ENCODE results near the gene KASH5.

The KASH5 gene

GRCh38 chr19:49432141-49433073 is 44.4 kb downstream of the KASH5 start:
- Mint-ChIP-seq H3K27ac (no peak overlapping the region), H3K9me3 (no peaks in the 10 kb centered on the region), H3K4me3 (peak overlapping the region in 1 of 2 donors; percentile 41)

GRCh38 chr19:49433240-49433901 is 45.3 kb downstream of the KASH5 start:
- Mint-ChIP-seq H3K27ac (no peak overlapping the region), H3K9me3 (no peaks in the 10 kb centered on the region), H3K27me3 (peaks cover 100% of the 10 kb centered on the region), H3K4me3 (peak overlapping the region; percentile 17 to 53), H3K4me1 (peaks cover 61% of the 10 kb centered on the region)
- no peak for DNase-seq
- ATAC-seq: no peak

More at GRCh38 chr19:49432141-49433073, 44.4 kb downstream of the KASH5 start:
- DNase-seq (no peak), ATAC-seq (no peak)
- Mint-ChIP-seq H3K27me3 (peaks cover 100% of the 10 kb centered on the region), H3K4me1 (peaks cover 69% of the 10 kb centered on the region)

DNA sequence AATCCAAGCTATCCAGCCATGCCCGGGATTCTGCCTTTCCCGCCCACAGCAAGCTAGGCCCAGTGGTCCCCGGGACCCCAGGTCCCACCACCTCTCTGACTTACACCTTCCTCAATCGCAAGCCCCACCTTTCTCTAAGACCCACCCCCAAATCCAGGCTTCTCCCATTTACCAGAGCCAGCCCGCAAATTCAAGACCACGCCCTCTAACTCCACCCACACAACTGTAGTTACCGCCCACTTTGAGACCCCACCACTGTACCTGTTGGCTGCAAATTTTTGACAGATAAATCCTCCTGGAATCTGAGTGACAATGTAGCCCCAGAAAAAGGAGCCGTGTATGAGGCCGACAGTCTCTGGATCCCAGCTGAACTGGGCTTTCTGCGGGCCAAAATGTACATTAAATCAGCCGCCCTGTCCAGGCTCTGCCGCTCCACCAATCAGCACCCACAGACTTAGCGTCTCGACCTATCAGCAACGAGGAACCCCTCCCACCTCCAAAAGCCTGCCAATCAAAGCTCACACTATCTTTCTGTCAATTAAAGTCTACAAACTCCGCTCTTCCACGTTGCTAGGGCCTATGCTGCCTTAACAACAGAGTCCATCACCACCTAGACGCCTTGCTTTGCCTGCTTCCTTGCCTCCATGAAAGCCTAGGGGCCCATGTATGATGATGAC is 47.0 kb downstream of the KASH5 start:
- Mint-ChIP-seq H3K9me3 (no peaks in the 10 kb centered on the region), H3K4me3 (no peak overlapping the region), H3K4me1 (peaks cover 50% of the 10 kb centered on the region), H3K27me3 (peaks cover 100% of the 10 kb centered on the region), H3K27ac (no peak overlapping the region)
- DNase-seq (no peak), ATAC-seq (no peak)

GRCh38 chr19:49435670-49436069 is 47.6 kb downstream of the KASH5 start:
- H3K9me3 Mint-ChIP-seq: no peaks in the 10 kb centered on the region
- H3K27ac Mint-ChIP-seq: no peak overlapping the region
- peaks cover 100% of the 10 kb centered on the region for H3K27me3 Mint-ChIP-seq
- no peak overlapping the region for H3K4me3 Mint-ChIP-seq
- DNase-seq (no peak), ATAC-seq (no peak)
- peaks cover 47% of the 10 kb centered on the region for H3K4me1 Mint-ChIP-seq

DNA sequence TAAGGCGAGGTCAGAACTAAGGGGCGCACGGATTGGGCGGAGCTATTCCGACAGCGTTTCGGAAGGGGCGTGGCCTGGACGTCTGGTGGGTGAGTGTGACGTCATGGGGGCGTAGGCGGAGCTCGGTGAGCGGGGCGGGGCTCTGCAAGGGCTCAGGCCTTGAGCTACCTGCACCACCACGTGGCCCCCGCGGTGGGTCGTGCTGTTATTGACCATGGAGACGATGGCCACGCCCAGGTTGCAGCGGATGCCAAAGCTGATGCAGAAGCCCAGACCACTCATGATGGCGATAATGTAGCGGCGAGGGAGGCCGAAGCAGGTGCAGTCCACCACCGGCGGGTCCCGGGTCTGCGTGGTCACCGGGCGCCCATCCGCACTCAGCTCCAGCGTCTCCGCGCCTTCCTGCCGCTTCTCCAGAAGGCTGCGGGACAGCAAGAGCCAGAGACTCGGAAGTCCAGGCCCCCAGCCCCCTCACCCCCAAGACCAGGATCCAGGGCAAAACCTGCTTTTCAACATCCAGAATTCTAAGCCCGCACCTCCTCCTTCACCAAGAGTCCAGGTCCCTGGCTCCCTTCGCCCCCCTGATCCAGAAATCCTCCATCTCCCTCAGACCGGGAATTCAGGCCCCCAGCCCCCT is 48.5 kb downstream of the KASH5 start:
- Mint-ChIP-seq H3K9me3 (no peaks in the 10 kb centered on the region), H3K27ac (peak overlapping the region in 1 of 2 donors; percentile 90), H3K4me3 (peak overlapping the region in 1 of 2 donors; percentile 75), H3K4me1 (peaks cover 48% of the 10 kb centered on the region), H3K27me3 (peaks cover 100% of the 10 kb centered on the region)
- peak; percentile 68 to 75 for DNase-seq
- ATAC-seq: peak; percentile 36

DNA sequence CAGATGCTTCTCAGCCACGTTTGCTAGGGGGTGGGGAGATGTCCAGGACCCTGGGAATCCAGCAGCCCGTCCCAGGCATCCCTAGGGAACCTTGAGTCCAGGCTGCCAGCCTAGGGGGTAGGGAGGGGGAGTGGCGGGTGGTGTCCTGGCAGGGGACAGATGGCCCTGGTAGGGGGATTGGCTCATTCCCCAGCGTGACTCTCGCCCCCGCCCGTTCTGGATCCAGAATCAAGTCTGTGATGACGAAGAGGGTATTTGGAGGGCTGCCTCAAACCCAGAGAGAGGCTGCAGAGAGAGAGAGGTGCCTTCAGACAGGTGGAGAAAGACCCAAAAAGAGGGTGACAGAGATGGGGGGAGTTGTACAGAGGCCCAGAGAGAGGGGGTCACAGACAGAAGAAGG is 49.2 kb downstream of the KASH5 start:
- Mint-ChIP-seq H3K9me3 (no peaks in the 10 kb centered on the region), H3K4me1 (peaks cover 52% of the 10 kb centered on the region), H3K4me3 (peak overlapping the region in 1 of 2 donors; percentile 75), H3K27ac (peak overlapping the region in 1 of 2 donors; percentile 90), H3K27me3 (peaks cover 100% of the 10 kb centered on the region)
- DNase-seq (no peak), ATAC-seq (no peak)

- no peak for ATAC-seq
- Mint-ChIP-seq H3K27me3 (peaks cover 96% of the 10 kb centered on the region), H3K9me3 (no peaks in the 10 kb centered on the region), H3K4me1 (peaks cover 48% of the 10 kb centered on the region), H3K27ac (no peak overlapping the region), H3K4me3 (no peak overlapping the region)
- no peak for DNase-seq
Measured at GRCh38 chr19:49438261-49438660, 50.2 kb downstream of the KASH5 start.

DNA sequence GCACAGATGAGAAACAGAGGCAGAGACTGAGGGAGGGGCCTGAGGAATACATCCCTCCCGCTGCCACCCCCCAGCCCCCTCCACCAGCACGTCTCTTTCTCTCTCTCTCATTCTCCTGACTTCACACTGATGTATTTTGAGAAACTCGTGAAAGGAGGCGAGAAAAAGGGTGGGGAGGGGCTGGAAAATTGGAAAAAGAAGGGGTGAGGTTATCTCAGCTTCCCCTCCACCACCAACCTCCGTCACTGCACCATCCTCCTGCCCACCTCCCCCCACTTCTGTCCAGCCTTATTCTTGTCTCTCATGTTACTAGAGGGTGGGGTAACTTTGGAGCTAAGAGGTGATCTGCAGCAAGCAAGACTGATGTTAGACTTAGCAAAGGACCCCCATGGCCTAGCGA is 51.8 kb downstream of the KASH5 start:
- no peak overlapping the region for H3K4me3 Mint-ChIP-seq
- peaks cover 80% of the 10 kb centered on the region for H3K27me3 Mint-ChIP-seq
- no peak overlapping the region for H3K27ac Mint-ChIP-seq
- H3K4me1 Mint-ChIP-seq: peaks cover 53% of the 10 kb centered on the region
- no peaks in the 10 kb centered on the region for H3K9me3 Mint-ChIP-seq
- DNase-seq (no peak), ATAC-seq (no peak)

DNA sequence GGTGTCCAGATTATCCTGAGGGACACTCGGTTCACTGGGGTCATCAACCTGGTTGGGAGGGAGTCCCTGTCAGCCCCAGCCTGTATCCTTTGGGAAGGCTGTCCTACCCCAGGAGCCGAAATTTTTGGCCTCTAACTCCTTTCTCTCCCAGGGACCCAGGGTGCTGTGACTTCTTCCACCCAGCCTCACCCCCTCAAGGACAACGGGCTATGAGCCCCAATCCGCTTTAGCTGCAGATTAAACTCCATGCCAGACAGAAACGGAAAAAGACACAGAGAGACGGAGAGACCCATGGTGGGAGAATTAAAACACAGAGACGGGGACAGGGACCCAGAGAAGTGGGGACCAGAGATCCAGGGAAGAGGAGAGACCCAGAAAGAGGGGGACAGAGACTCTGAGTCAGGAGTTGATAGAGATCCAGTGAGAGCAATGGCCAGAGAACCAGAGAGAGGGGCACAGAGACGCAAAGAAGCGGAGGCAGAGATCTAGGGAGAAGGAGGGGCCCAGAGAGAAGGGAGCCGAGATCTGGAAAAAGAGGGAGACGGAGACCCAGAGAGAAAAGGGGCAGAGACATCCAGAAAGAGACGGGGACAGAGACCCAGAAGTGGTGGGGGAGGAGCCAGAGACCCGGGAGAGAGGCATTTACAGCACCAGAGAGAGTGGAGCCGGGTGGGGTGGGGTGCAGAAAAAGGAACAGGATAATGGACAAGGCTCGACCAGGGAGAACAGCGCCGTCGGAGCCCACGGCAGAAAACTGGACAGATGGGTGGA is 52.6 kb downstream of the KASH5 start:
- DNase-seq (no peak), ATAC-seq (no peak)
- peak overlapping the region; percentile 47 to 61 for H3K4me3 Mint-ChIP-seq
- no peaks in the 10 kb centered on the region for H3K9me3 Mint-ChIP-seq
- peaks cover 72% of the 10 kb centered on the region for H3K27me3 Mint-ChIP-seq
- peaks cover 56% of the 10 kb centered on the region for H3K4me1 Mint-ChIP-seq
- H3K27ac Mint-ChIP-seq: no peak overlapping the region

DNA sequence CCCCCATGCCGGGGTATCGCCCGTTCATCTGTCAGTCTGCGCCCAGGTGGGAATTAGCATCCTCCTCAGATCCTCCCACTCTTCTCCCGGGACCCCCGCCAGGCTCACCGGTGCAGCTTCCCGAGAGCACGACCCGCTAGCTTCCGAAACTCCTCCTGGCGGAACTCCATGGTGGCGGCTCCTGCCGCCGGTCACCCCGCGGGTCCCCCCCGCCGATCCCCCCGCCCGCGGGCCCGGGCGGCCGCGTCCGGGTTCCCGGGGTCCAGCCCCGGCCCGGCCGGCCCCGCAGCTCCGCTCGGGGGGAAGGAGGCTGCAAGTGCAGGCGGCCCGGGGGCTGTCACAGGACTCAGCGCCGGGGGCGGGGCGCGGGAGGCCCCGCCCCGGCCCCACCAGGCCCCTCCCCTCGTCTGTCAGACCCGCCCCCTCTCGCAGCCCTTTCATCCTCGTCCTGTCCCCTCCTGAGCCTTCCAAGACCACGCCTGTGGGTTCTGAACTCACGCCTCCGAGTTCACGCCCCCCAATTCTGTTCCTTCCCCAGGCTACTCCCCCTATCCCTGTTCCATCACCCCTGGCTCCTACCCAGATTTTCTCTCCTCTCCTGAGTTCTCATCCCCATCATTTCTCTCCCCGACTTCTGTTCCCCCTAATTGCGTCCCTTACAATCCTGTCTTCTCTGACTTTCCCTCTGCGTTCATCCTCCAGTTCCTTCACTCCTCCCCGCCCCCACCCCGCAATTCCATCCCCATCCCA is 53.3 kb downstream of the KASH5 start, which contains the start of gene SLC17A7:
TSS of gene SLC17A7 (minus strand) at position 318 of the 750 bp plus-strand sequence. CDS start at position 170, 148 bp downstream.
- ATAC-seq (no peak), DNase-seq (peak in 1 of 2 donors; percentile 27)
- Mint-ChIP-seq H3K4me3 (peak within 1 kb of the TSS; percentile 74 to 84), H3K9me3 (no peaks in the 10 kb centered on the region), H3K27ac (no peak within 1 kb of the TSS), H3K27me3 (peaks cover 65% of the 10 kb centered on the region), H3K4me1 (peaks cover 49% of the 10 kb centered on the region)

DNA sequence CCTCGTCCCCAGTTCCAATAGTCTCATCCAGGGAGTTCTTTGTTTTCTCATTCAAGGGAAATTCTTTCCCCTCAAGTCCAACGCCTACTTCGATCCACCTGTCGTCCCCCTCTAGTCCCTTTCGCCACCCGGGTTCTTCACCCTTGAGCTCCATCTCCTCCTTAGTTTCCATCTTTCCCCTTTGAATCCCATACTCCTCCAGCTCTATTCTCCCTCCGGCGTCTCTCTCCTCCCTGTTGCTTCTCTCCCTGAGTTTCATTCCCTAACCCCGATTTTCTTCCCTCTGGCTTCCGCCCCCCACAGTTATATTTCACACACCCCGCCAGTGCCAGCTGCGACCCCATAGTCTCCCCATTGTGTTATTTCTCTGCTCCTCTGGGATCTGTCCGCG is 53.9 kb downstream of the KASH5 start:
- H3K4me3 Mint-ChIP-seq: peak overlapping the region; percentile 74 to 84
- H3K27ac Mint-ChIP-seq: no peak overlapping the region
- H3K27me3 Mint-ChIP-seq: peaks cover 59% of the 10 kb centered on the region
- no peak for ATAC-seq
- H3K9me3 Mint-ChIP-seq: no peaks in the 10 kb centered on the region
- peaks cover 49% of the 10 kb centered on the region for H3K4me1 Mint-ChIP-seq
- DNase-seq: no peak

- peaks cover 49% of the 10 kb centered on the region for H3K4me1 Mint-ChIP-seq
- DNase-seq (peak in 1 of 2 donors; percentile 28), ATAC-seq (no peak)
- peak overlapping the region in 1 of 2 donors; percentile 13 for H3K27ac Mint-ChIP-seq
- H3K9me3 Mint-ChIP-seq: no peaks in the 10 kb centered on the region
- peak overlapping the region; percentile 74 to 84 for H3K4me3 Mint-ChIP-seq
- peaks cover 55% of the 10 kb centered on the region for H3K27me3 Mint-ChIP-seq
Measured at GRCh38 chr19:49442354-49442753, 54.3 kb downstream of the KASH5 start.

- DNase-seq: peak in 1 of 2 donors; percentile 61
- peak overlapping the region; percentile 74 to 84 for H3K4me3 Mint-ChIP-seq
- peak overlapping the region in 1 of 2 donors; percentile 79 for H3K27ac Mint-ChIP-seq
- no peaks in the 10 kb centered on the region for H3K9me3 Mint-ChIP-seq
- H3K4me1 Mint-ChIP-seq: peaks cover 52% of the 10 kb centered on the region
- ATAC-seq: peak; percentile 36
- peaks cover 50% of the 10 kb centered on the region for H3K27me3 Mint-ChIP-seq
Measured at GRCh38 chr19:49442771-49443365, 54.8 kb downstream of the KASH5 start.

All from stimulated activated naive CD8-positive, alpha-beta T cell treated with anti-CD3 and anti-CD28 coated beads, Interleukin-15, amount 100 ng/mL, for 72 hours (primary cell).